ENCODE data around the gene MCF2.

Gene MCF2

GRCh38 chrX:139596068-139596467 is 111.9 kb downstream of the MCF2 start:
- DNase-seq: no peak

- DNase-seq: no peak
Measured at GRCh38 chrX:139585613-139586012, 122.4 kb downstream of the MCF2 start.

GRCh38 chrX:139581068-139581467 is 126.9 kb downstream of the MCF2 start:
- DNase-seq: no peak

- no peak for DNase-seq
Measured at GRCh38 chrX:139566981-139567380, 141.0 kb downstream of the MCF2 start.

- DNase-seq: no peak
Measured at GRCh38 chrX:139563251-139563650, 144.7 kb downstream of the MCF2 start.

- DNase-seq: no peak
Measured at GRCh38 chrX:139560221-139560620, 147.7 kb downstream of the MCF2 start.

GRCh38 chrX:139559383-139560042 is 148.5 kb downstream of the MCF2 start:
- DNase-seq: no peak

GRCh38 chrX:139554991-139555675 is 152.8 kb downstream of the MCF2 start:
- DNase-seq: no peak

- DNase-seq: no peak
Measured at GRCh38 chrX:139554376-139554775, 153.6 kb downstream of the MCF2 start.

GRCh38 chrX:139544591-139544990 is 163.4 kb downstream of the MCF2 start:
- no peak for DNase-seq

- no peak for DNase-seq
Measured at GRCh38 chrX:139543920-139544319, 164.0 kb downstream of the MCF2 start.

- no peak for DNase-seq
Measured at GRCh38 chrX:139542652-139543051, 165.3 kb downstream of the MCF2 start.

- no peak for DNase-seq
Measured at GRCh38 chrX:139538907-139539790, 168.8 kb downstream of the MCF2 start.

- DNase-seq: no peak
Measured at GRCh38 chrX:139533444-139533843, 174.5 kb downstream of the MCF2 start.

GRCh38 chrX:139532834-139533233 is 175.1 kb downstream of the MCF2 start:
- no peak for DNase-seq

Data from activated CD4-positive, alpha-beta T cell treated with anti-CD3 and anti-CD28 coated beads, Interleukin-2, amount 50 U/mL, for 48 hours (primary cell).